NCI-H2029 (cell line): ENCODE data around the gene FLT3.

ENCODE experiments used
- DNase-seq: peaks from one replicate; lab custom pipeline; 2025; lab: John Stamatoyannopoulos, UW

Gene FLT3

GRCh38 chr13:27960362-27961226 lies 139.8 kb downstream of the FLT3 start:
- DNase-seq = peak; percentile 59

GRCh38 chr13:27959976-27960361 lies 140.4 kb downstream of the FLT3 start:
- no peak for DNase-seq

DNA sequence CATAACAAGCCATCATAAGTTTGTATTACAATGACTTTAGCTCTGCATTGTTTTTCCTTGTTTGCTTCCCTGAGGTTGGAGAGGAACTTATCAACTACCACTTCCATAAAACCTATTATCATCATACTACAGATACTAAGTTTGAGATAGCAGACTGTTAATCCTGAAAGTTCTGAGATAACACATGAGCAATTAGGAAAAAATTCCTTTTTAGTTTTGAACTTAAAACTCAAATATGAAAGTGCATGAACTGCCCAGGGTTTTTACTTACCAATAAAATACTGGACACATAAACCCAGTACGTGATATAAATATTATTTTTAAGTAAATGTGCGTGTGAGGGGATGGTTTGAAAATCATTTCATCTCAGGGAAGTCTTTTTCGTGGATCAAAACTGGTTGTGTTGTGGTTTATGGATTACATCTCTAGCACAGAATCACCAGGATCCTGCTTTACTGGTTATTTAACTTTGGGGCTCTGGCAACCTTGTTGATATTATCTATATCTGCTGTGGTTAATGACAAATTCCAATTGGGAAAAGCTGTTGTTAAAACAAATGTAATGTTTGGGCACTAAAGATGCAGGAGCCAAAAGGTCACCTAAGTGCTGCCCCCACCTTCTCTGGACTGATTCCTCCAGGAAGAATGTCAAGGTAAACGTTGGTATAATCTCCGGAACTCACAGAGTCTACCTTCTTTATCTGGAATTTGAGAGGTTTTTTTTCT lies 143.6 kb downstream of the FLT3 start:
- no peak for DNase-seq

GRCh38 chr13:27955014-27955591 lies 145.3 kb downstream of the FLT3 start:
- DNase-seq = no peak

DNA sequence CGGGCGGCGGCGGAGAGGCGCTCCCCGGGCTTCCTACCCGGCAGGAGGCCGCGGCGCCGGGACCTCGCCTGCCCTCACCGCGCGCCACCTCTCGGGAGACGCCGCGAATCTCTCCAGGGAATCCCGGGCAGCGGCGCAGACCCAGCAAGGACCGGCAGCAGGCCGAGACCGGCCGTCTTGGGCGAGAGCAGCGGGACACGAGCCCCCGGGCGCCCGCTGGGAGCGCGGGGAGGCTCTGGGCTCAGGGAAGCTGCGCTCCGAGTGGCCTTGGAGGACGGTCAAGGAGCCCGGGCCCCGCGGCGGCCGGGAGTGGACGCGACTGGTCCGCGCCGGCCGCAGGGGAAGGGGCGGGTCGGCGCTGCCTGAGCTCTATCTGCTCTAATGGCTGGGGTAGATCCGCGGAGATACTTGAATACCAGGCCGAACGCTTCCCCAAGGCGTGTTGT lies 145.9 kb downstream of the FLT3 start:
- peak; percentile 20 for DNase-seq

- DNase-seq = peak; percentile 35
Observed at GRCh38 chr13:27953676-27954405, 146.5 kb downstream of the FLT3 start.
